ENCODE results near the gene PPP1R12C. TPM values are rescaled to one million over a fixed set of nuclear protein-coding genes. Genes with fewer than 3 reads are reported as not detected.

PPP1R12C gene
- total RNA-seq, 1 donor from 2014 or later, result 112 TPM

- intact Hi-C loops (cut with DNase I), result loop anchor here (5.0 kb wide), 1 partner anchor 355 kb away; no protein-coding TSS in a partner anchor
- ATAC-seq, result no peak
- DNase-seq (ENCODE audit: low spot score), result no peak
Measured at GRCh38 chr19:55147545-55148251, 30.3 kb upstream of the PPP1R12C start.

GRCh38 chr19:55146705-55147273 lies 29.4 kb upstream of the PPP1R12C start:
- no peak for ATAC-seq
- intact Hi-C loops (cut with DNase I), result loop anchor here (5.0 kb wide), 1 partner anchor 356 kb away; no protein-coding TSS in a partner anchor

GRCh38 chr19:55146078-55146704 lies 28.8 kb upstream of the PPP1R12C start:
- DNase-seq (ENCODE audit: low spot score), result no peak
- no peak for ATAC-seq
- intact Hi-C loops (cut with DNase I), result loop anchor here (5.0 kb wide), 1 partner anchor 356 kb away; no protein-coding TSS in a partner anchor

More at GRCh38 chr19:55146705-55147273, 29.4 kb upstream of the PPP1R12C start:
- no peak for DNase-seq (ENCODE audit: low spot score)

- intact Hi-C loops (cut with DNase I), result loop anchor here (5.0 kb wide), 1 partner anchor 357 kb away; no protein-coding TSS in a partner anchor
- no peak for ATAC-seq
- DNase-seq (ENCODE audit: low spot score), result no peak
Measured at GRCh38 chr19:55145232-55145631, 27.8 kb upstream of the PPP1R12C start.

GRCh38 chr19:55141696-55142095 lies 24.3 kb upstream of the PPP1R12C start:
- no peak for DNase-seq (ENCODE audit: low spot score)
- intact Hi-C loops (cut with DNase I), result no loop called here
- ATAC-seq, result peak; percentile 44

GRCh38 chr19:55137915-55138314 lies 20.5 kb upstream of the PPP1R12C start:
- ATAC-seq, result no peak
- no peak for DNase-seq (ENCODE audit: low spot score)
- intact Hi-C loops (cut with DNase I), result no loop called here

GRCh38 chr19:55136399-55137102 lies 19.1 kb upstream of the PPP1R12C start:
- ATAC-seq, result no peak
- intact Hi-C loops (cut with DNase I), result no loop called here
- no peak for DNase-seq (ENCODE audit: low spot score)

GRCh38 chr19:55134736-55135135 lies 17.3 kb upstream of the PPP1R12C start:
- ATAC-seq, result no peak
- no peak for DNase-seq (ENCODE audit: low spot score)
- intact Hi-C loops (cut with DNase I), result no loop called here

GRCh38 chr19:55133639-55134444 lies 16.4 kb upstream of the PPP1R12C start:
- intact Hi-C loops (cut with DNase I), result no loop called here
- ATAC-seq, result no peak
- no peak for DNase-seq (ENCODE audit: low spot score)

GRCh38 chr19:55132453-55133129 lies 15.2 kb upstream of the PPP1R12C start:
- ATAC-seq (no peak), DNase-seq (ENCODE audit: low spot score) (no peak)
- intact Hi-C loops (cut with DNase I), result no loop called here

- intact Hi-C loops (cut with DNase I), result no loop called here
- no peak for DNase-seq (ENCODE audit: low spot score)
- ATAC-seq, result no peak
Measured at GRCh38 chr19:55131421-55131820, 14.0 kb upstream of the PPP1R12C start.

- DNase-seq (ENCODE audit: low spot score), result no peak
- intact Hi-C loops (cut with DNase I), result no loop called here
- ATAC-seq, result no peak
Measured at GRCh38 chr19:55119053-55119452, 1.6 kb upstream of the PPP1R12C start.

- peak; percentile 81 for DNase-seq (ENCODE audit: low spot score)
- intact Hi-C loops (cut with DNase I), result no loop called here
Measured at GRCh38 chr19:55118401-55118991, 1.1 kb upstream of the PPP1R12C start.

GRCh38 chr19:55117663-55118391 lies 390 bp upstream of the PPP1R12C start:
- ATAC-seq, result peak; percentile 96
- peak; percentile 99 for DNase-seq (ENCODE audit: low spot score)
- intact Hi-C loops (cut with DNase I), result no loop called here

More at GRCh38 chr19:55118401-55118991, 1.1 kb upstream of the PPP1R12C start:
- ATAC-seq, result peak; percentile 44

GRCh38 chr19:55116232-55116858 lies 1.1 kb downstream of the PPP1R12C start:
- DNase-seq (ENCODE audit: low spot score), result peak; percentile 81
- peak; percentile 41 for ATAC-seq
- intact Hi-C loops (cut with DNase I), result no loop called here

- intact Hi-C loops (cut with DNase I), result no loop called here
- no peak for ATAC-seq
- DNase-seq (ENCODE audit: low spot score), result no peak
Measured at GRCh38 chr19:55115446-55116065, 1.9 kb downstream of the PPP1R12C start.

All from sciatic nerve (tissue), 2 donors.